ENCODE measurements around the gene WDR70. TPM values are rescaled to one million over a fixed set of nuclear protein-coding genes. Genes with fewer than 3 reads are reported as not detected.
"Not testable (repeated sequence)": the region's sequence is repeated elsewhere in the genome, so short reads cannot be mapped to it uniquely, and the experiment has no call there.

WDR70 gene
- polyA plus RNA-seq, 1 donor = 31.4 TPM

DNA sequence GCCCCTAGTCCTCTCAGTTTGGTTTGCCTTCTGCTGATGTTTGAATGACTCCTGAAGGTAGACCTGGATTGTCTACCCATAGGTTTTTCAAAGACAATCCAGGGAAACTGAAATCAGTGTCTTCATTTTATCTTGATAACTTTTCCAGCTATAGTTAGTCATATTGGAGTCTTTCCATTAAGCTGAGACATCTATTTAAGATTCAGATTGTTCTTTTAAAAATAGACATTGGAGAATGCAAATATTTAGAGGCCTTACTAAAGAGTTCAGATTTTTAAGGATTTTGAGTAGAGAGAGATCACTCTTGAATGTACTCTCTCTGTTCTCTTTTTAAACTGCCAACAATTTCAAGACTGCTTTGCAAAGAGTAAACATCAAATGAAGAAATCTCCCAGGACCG is 391.7 kb downstream of the WDR70 start:
- no peak for DNase-seq

DNA sequence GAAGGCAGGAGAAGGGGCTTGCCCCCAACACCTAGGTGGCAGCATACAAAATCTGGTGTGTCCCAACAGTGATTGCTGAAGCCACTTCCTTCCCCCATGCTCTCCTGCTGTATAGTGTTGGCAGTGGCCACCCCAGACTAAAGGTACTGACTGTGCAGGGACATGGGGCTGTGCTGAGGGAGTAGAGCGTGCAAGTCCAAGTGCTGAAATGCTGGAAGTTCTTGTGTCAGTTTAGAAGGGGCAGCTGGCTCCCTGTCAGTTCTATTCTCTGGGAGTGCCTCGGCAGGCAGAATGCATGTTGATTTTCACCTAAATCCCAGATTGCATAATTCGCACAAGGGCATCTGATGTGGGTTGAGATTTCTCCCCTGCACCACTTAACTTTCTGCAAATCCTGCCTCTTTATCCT is 392.1 kb downstream of the WDR70 start:
- DNase-seq = no peak

DNA sequence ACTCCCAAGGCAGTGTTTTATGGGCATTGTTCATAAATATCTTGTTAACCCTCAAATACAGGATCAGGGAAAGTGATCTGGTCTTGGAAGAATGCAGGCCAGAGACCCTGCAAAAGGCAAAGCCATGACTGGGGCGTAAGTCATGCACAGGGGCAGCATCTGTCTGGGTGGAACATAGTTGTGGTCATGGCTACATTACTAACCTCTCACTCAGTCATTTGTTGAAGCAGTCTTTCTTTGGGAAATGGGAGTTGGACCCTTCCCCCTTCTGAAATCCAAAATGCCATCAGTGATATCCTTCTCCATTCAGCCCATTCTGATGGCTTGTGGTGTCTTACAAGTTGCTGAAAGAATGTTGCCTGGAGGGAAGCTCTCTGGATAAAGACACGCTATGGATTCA is 392.6 kb downstream of the WDR70 start:
- no peak for DNase-seq

GRCh38 chr5:37772255-37772654 is 393.1 kb downstream of the WDR70 start:
- DNase-seq = no peak

- no peak for DNase-seq
Measured at GRCh38 chr5:37773809-37774208, 394.7 kb downstream of the WDR70 start.

DNA sequence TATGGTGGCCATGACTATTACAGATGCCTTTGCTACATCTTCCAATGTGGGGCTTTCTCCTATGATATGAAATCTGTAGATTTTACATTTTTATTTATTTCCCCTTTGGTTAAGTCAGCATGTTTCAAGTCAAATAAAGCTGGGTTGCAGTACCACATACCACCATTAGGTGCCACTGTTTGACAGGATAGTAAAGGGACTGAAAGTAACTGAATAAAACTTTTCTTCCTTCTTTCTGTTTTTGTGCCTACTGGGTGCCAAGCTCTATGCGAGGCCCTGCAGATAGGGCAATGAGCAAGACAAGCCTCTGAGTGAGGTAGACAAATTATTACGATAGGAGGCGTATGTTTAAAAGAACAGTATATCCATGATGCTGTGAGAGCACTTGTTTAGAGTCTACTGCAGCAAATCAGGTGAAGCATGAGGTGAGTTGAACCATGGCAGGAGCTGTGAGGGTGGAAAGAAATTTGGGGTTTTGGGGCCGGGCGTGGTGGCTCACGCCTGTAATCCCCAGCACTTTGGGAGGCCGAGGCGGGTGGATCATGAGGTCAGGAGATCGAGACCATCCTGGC is 395.9 kb downstream of the WDR70 start:
- no peak for DNase-seq

GRCh38 chr5:37776826-37777225 is 397.7 kb downstream of the WDR70 start:
- DNase-seq = no peak

DNA sequence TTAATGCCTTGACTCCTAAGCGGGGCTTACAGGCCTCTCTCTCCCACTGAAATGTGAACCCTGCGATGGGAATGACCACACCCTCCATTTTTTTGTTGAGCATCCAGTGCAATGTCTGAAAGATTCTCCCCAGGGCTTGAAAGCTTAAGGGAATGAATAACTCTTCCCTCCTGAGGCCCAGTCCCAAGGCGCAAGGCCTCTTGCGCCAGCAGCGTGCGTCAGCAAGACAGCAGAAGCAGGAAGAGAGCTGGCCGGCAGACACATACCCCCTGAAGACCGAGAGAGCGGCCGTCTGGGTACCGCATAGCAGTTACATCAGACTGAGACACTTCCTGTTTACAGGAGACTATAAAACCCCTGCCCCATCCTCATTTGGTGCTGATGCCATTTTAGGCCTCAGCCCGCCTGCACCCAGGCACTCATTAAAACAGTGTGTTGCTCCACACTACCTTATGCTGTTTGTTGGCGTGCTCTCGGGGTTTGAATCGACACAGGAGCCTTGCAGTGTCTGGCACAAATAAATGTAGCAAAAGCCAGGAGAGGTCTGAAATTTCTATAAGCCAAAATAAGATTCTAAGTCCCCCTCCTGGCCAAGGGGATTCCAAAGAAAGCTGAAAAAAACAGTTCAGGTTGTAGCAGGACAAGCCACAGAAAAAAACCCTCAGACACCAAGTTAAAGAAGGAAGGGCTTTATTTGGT is 398.5 kb downstream of the WDR70 start:
- no peak for DNase-seq

DNA sequence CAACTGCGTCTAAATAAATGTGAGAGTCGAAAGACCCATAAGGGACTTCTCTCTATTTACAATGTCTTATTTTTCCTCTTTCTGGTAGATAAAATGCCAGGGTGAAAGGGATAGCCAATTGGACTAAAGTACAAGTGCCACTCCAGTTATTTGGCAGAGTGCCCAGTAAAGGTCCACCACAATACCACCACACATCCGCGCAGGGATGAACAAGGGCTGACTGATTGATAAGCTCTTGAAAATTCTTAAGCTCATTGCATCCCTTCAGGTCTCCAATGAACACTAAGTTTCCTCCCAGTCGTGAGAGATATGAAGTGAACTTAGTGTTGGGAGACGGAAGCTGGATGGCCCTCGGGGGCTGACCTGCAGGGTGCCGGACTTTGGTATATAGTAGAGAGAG is 402.3 kb downstream of the WDR70 start:
- DNase-seq = not testable (repeated sequence)

DNA sequence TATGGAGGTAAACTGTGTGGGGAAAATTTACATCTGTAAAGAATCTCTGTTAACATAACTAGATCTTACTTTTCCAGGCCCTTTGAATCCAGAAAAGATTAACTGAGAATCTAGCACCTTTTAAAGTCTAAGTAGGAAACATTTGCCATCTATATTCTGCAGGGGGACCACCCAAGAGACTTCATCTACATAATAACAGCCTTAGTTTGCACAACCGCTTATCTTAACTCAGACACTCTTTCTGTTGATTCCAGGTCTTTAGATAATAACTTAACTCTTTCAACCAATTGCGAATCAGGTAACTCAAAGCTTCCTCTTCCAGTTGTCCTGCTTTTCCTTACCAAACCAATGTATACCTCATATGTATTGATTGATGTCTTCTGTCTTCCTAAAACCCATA is 407.3 kb downstream of the WDR70 start:
- no peak for DNase-seq

DNA sequence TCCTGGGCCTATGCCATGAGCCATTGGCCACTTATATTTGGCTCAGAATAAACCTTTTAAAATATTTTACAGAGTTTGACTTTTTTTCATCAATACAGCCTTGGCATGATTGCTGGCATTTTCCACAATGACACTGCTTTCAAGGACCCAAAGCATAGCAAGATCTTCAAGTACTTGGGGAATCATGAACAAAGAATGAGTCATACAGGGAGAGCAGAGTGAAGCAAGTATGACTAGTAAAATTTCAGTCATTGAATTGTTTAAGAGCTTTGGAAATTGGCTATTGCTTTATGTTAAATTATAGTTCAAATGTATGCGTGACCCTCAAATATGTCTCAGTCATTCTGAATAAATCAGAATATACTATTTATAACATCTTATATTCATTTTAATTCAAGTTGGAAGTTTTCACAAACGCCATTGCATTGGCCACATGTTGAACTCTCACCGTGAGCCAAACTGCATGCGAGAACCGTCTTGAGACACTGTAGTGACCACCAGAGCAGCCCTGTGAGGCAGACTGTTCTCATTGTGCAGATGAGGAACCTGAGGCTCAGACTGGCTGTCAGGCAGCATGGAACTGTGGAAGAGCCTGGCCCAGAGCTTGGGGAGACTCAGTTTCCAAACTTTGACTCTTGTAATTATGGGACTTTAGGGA is 407.9 kb downstream of the WDR70 start:
- no peak for DNase-seq

GRCh38 chr5:37787742-37788141 is 408.6 kb downstream of the WDR70 start:
- no peak for DNase-seq

GRCh38 chr5:37789991-37790390 is 410.9 kb downstream of the WDR70 start:
- no peak for DNase-seq

DNA sequence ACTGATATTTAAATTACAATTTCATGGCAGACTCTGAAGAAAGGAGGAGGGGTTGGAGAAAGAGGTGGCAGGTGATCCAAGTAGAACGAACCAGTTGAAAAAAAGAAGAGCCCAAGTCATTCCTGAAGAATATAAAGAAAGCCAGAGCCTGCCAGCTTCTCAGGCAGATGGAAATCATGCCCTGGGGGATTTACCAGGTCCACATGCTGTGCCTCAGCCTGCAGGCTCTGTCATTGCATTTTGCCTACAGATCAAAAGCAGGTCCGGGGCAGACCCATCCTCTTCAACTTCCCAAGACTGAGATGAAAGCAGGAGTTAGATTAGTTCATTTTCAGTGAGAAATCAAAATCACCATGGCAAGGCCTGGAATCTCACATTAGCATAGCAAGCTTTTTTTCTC is 412.2 kb downstream of the WDR70 start:
- DNase-seq = no peak

- no peak for DNase-seq
Measured at GRCh38 chr5:37792975-37793631, 414.0 kb downstream of the WDR70 start.

DNA sequence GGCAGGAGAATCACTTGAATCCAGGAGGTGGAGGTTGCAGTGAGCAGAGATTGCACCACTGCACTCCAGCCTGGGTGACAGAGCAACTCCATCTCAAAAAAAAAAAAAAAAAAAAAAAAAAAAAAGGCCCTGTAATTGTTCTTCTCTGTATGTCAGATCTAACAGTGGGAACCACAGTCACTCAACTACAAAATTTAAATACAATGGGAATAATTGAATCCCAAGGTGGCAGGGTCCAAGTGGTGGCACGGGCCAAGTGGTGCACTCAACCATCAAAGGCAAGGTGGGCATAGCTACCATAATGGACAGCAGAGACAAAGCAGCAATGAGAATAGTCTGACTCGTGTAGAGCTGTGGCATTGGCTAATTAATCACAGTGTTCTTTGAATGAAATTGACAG is 416.2 kb downstream of the WDR70 start:
- DNase-seq = not testable (repeated sequence)

DNA sequence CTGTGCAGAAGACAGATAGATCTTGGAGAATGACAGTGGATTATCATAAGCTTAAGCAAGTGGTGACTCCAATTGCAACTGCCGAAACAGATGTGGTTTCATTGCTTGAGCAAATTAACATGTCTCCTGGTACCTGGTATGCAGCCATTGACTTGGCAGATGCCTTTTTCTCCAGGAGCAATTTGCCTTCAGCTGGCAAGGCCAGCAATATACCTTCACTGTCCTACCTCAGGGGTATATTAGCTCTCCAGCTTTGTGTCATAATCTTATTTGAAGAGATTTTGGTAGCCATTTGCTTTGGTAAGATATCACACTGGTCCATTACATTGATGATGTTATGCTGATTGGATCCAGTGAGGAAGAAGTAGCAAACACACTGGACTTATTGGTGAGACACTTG is 417.3 kb downstream of the WDR70 start:
- not testable (repeated sequence) for DNase-seq

GRCh38 chr5:37799865-37800421 is 420.8 kb downstream of the WDR70 start:
- no peak for DNase-seq

- DNase-seq = no peak
Measured at GRCh38 chr5:37801521-37801920, 422.4 kb downstream of the WDR70 start.

All from hindlimb muscle (tissue), 1 donor.